ENCODE results near the gene GJB3. TPM values are rescaled to one million over a fixed set of nuclear protein-coding genes. Genes with fewer than 3 reads are reported as not detected.
"Not testable (repeated sequence)": the region's sequence is repeated elsewhere in the genome, so short reads cannot be mapped to it uniquely, and the experiment has no call there.

Gene GJB3
- total RNA-seq, 1 donor from 2014 or later: 0.17 TPM

- DNase-seq: no peak
These were observed 19.7 kb upstream of the GJB3 start for GRCh38 chr1:34761176-34761761.

DNA sequence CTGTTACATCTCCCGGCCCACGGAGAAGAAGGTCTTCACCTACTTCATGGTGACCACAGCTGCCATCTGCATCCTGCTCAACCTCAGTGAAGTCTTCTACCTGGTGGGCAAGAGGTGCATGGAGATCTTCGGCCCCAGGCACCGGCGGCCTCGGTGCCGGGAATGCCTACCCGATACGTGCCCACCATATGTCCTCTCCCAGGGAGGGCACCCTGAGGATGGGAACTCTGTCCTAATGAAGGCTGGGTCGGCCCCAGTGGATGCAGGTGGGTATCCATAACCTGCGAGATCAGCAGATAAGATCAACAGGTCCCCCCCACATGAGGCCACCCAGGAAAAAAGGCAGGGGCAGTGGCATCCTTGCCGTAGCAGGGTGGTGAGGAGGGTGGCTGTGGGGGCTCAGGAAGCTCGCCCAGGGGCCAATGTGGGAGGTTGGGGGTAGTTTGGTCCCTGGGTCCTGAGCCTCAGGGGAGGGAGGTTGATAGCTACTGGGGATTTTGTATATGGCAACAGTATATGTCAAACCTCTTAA, 19.2 kb upstream of the GJB3 start:
- DNase-seq: no peak

DNA sequence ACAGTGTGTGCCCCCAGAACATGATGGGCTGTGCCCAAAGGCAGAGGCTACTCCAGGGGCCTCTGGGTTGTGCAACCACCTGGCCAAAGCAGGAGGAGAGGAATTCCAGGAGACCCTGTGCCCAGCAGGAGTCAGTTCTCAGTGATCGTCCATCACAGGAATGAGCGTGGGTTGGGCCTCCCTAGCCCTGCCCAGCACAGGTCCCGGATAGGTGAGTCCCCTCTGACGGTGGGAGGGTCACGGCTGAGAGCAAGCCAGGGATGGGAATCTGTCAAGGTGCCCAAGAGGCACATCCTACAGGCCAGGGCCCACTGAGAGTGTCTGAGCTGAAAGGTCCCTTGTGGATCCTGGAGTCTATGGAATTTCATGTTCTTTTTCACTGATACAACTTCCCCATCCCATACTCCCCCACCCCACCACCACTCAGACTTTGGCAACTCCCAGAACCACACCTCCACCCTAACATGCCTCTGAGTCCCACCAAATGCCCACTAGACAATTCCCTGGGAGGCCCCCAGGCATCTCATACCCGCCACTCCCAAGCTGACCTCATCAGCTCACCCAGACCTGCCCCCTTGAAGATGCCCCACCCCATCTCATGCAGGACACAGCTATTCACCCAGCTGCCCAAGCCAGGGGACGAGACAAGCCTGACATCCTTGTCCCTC, 18.4 kb upstream of the GJB3 start:
- DNase-seq: no peak

DNA sequence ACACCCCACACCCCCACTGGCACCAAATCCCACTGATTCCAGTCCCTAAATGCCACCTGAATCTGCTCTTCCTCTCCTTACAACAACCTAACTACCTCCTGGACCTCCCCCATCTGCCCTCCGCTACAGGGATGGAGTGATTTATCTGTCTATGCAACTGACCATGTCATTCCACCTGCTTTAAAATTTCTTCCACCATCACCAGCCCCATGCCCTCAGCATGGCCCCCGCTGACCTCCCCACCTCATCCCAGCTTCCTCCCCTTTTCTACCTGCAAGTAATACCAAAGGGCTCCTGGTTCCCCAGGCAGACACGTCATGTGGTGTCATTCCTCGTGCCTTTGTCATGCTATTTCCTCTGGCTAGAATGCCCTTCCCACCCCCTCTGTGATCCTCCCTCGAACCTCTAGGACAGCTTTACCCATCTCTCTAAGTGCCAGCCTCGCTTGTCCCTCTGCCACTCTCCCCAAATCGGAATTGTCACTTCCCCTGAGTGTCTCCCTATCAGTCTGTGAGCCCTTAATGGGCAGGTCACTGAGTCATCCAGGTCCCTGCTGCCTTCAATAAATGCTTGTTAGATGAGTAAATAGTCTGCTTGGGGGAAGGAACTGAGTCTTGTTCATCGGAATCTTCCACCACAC, 17.8 kb upstream of the GJB3 start:
- no peak for DNase-seq

GRCh38 chr1:34768856-34769255, 12.2 kb upstream of the GJB3 start:
- no peak for DNase-seq

DNA sequence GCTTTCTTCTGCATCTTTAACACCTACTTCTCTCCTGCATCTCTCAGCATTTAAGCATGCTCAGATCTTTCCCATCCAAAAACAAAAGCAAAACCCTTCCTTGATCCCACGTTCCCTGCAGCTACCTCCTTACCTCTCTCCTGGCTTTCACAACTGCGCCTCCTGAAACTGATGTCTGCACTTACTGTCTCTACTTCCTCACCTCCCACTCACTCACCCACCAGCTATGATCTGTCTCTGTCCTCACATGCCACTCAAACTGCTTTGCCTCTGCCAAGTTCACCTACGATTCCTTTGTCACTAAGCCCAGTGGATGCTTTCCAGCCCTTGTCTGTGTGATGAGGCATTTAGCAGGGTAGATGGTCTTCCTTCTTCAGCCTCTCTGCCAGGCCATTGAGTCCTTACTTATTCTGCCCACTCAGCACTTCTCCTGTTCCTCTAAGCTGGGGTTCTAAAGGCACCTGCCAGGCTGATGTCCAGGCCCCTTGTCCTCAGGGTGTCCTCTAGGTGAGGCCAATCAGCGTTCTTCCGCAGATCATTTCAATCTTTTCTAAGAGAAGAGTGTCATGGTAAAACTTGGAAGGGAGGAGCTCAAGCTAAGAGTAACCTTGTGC, 10.0 kb upstream of the GJB3 start:
- no peak for DNase-seq

DNA sequence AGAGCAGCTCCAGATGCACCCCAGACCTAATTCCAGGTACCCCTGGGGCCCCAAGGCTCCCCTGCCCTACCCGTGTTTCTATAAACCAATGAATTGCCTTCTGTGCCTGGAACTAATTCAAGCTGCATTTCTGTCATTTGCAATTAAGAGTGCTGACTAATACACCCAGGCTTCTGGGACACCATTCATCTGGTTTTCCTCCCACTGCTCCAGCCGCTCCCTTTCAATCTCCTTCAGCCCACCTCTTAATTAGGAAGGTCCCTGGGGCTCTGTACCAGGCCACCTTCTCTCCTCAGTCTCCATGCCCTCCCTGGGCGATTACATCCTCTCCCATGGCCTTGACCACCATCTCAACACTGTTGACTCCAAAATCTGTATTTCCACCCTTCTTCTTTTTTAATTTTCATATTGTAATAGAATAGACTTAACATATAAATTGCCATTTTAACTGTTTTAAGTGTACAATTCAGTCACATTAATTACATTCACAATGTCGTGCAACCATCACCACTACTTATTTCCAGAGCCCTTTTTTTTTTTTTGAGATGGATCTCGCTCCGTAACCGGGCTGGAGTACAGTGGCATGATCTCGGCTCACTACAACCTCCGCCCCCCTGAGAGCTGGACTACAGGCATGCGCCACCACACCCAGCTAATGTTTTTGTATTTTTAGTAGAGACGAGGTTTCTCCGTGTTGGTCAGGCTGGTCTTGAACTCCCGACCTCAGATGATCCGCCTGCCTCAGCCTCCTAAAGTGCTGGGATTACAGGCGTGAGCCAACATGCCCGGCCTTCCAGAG, 9.2 kb upstream of the GJB3 start:
- no peak for DNase-seq

GRCh38 chr1:34773114-34773513, 7.9 kb upstream of the GJB3 start:
- not testable (repeated sequence) for DNase-seq

DNA sequence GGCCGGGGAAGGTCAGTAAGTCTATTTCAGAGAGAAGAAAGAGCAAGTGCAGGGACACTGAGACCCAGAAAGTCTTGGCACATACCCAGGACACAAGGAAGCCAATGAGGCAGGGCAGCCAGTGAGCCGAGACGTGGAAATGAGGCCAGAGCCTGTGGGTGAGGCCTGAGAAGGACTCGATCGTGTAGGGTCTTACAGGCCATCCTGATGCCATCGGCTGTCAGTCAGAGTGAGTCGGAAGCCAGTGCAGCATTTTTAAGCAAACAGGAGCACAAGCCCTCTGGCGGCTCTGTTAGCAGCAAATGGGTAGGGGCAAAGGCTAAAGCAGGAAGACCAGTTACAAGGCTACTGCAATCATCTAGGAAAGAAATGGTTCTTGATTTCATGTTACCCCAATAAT, 6.1 kb upstream of the GJB3 start:
- DNase-seq: no peak

GRCh38 chr1:34776911-34777310, 4.1 kb upstream of the GJB3 start:
- DNase-seq: no peak

GRCh38 chr1:34777519-34778321, 3.3 kb upstream of the GJB3 start:
- no peak for DNase-seq

DNA sequence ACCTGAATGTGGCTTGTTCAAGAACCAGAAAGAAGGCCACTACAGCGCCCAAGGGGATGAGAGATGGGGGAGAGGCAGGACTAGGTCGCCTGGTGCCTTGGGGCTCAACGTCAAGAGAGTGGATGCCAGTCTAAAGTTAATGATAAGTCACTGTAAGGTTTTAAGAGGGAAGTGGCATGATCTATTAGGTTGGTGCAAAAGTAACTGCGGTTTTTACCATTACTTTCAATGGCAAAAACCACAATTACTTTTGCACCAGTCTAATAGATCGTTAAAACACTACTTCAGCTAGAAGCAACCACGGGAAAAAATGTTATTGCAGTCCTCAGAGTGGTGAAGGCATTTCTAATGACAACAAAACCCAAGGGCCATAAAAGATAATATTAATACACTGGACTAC, 2.6 kb upstream of the GJB3 start:
- no peak for DNase-seq

- no peak for DNase-seq
These were observed 2.0 kb upstream of the GJB3 start for GRCh38 chr1:34779005-34779404.

GRCh38 chr1:34779526-34779925, 1.5 kb upstream of the GJB3 start:
- no peak for DNase-seq

DNA sequence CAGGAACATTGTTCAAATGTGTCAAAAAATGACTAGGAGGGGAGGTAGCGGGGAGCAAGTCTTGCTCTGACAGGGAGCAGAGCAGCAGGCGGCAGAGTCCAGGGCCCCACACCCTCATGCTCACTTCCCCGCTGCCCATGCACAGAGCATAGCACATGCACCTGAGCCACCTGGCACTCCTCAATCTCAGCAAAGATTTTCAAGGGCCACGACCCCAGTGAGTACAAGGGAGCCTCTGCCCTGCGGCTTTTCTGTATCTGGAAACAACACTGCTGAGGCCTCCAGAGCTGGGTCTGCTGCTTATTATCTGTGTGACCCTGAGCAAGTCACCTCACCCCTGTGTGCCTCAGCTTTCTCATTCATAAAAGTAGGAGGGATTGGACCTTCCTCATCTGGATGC, 1.1 kb upstream of the GJB3 start:
- no peak for DNase-seq

DNA sequence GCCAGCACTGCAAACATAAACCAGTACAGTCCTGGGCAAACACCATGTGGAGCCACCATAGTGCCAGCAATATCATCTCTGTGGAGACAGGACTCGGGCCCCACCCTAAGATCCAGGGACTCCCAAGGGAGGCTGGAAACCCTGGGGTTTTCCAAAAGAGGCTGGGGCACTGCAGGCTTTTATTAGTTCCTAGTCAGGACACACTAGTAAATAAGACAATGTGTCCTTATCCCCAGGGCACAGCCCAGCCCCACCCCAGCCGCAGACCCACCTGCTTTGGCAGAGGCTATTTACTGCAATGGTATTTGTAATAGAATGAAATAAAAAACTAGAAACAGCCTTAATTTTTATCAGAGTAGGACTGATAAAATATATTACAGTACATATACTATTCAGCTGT, 486 bp upstream of the GJB3 start:
- no peak for DNase-seq

DNA sequence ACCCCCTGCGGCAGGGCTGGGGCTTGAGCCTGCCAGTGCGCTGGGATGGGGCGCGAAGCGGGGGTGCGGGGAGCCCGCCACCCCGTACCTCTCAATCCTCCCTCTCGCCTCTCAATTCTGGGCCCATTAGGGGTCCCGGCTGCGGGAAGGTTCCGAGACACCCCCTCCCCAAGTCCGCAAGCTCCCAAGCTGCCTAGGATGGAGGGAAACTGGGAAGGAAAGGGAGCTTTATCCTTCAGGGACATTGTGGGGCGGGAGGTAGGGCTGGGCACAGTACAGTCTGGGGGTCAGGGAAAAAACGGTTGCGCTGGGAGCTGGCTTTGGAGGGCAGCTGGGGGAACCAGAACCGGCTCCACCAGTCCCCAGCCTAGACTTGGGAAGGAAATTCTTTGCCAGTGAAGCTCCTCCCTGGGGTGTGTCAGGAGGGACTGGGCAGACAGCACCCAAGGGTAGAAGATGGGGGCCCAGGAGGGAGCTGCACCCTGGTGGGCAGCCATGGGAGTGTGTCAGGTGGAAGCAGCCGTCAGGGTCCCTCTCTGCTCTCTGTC, 904 bp downstream of the GJB3 start:
- no peak for DNase-seq

DNA sequence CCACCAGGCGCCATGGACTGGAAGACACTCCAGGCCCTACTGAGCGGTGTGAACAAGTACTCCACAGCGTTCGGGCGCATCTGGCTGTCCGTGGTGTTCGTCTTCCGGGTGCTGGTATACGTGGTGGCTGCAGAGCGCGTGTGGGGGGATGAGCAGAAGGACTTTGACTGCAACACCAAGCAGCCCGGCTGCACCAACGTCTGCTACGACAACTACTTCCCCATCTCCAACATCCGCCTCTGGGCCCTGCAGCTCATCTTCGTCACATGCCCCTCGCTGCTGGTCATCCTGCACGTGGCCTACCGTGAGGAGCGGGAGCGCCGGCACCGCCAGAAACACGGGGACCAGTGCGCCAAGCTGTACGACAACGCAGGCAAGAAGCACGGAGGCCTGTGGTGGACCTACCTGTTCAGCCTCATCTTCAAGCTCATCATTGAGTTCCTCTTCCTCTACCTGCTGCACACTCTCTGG, 3.8 kb downstream of the GJB3 start:
- no peak for DNase-seq

GRCh38 chr1:34785231-34785874, 4.3 kb downstream of the GJB3 start:
- no peak for DNase-seq

- no peak for DNase-seq
These were observed 5.0 kb downstream of the GJB3 start for GRCh38 chr1:34785875-34786470.
